Endothelial cell of umbilical vein (primary cell): ENCODE results near the gene ESYT2.

Experiments
- EZH2 ChIP-seq: IDR thresholded peaks from 2 replicates; pipeline ENCODE4 v1.6.1; 2012; ENCODE audit warnings: borderline replicate concordance, low read depth, mild to moderate bottlenecking, moderate library complexity, low read length, inconsistent platforms; ENCODE audit not compliant: severe bottlenecking
- FOS ChIP-seq: IDR thresholded peaks from 2 replicates; pipeline ENCODE4 v1.6.1; 2011; ENCODE audit warnings: mild to moderate bottlenecking, low read length, moderate library complexity, borderline replicate concordance; ENCODE audit not compliant: insufficient read depth
- MYC ChIP-seq: IDR thresholded peaks from one replicate; pipeline ENCODE4 v1.6.1; 2011; ENCODE audit warnings: mild to moderate bottlenecking, low read depth, low read length
- POLR2A ChIP-seq: IDR thresholded peaks from 2 replicates; pipeline ENCODE4 v1.6.1; 2012; ENCODE audit warnings: low read depth, mild to moderate bottlenecking, control low read depth, low read length
- POLR2AphosphoS5 ChIP-seq: IDR thresholded peaks from 2 replicates; pipeline ENCODE4 v1.6.1; 2012; ENCODE audit warnings: low read depth, mild to moderate bottlenecking, control low read depth, low read length, moderate library complexity; ENCODE audit not compliant: insufficient read depth
- TF ChIP-seq, protein P1 (sequence below), 2 donors: IDR thresholded peaks; 1 replicate in 1 of 2; 2 replicates in 1 of 2; pipeline ENCODE4 v1.5.1; 2011; ENCODE audit warnings: low read length in 2 of 2, mild to moderate bottlenecking in 2 of 2, moderate library complexity in 2 of 2, control low read depth in 1 of 2, inconsistent platforms in 1 of 2, low read depth in 1 of 2; ENCODE audit not compliant: insufficient read depth in 1 of 2; ENCODE audit errors: extremely low read depth in 1 of 2
- TF ChIP-seq, protein P2 (sequence below): IDR thresholded peaks from 2 replicates; pipeline ENCODE4 v1.6.1; 2011; ENCODE audit not compliant: insufficient read depth, insufficient read length

DNA sequence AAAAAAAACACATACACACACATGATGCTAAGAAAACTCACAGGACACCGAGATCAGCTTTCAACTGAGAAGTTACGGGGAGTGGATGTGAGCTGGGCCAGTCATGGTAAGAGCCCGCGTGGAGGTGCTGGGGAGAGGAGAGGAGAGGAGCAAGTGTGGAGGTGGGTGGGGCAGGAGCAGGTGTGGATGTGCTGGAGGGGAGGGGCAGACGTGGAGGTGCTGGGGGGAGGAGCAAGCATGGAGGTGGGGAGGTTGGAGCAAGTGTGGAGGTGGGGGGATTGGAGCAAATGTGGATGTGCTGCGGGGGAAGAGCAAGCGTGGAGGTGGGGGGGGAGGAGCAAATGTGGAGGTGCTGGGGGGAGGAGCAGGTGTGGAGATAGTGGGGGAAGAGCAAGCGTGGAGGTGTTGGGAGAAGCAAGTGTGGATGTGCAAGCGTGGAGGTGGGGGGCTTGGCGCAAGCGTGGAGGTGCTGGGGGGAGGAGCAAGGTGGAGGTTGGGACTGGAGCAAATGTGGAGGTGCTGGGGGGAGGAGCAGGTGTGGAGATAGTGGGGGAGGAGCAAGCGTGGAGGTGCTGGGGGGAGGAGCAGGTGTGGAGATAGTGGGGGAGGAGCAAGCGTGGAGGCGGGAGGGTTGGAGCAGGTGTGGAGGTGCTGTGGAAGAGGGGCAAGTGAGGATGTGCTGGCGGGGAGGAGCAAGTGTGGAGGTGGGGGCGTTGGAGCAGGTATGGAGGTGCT, 100.2 kb downstream of the ESYT2 start:
- TF ChIP-seq, protein P1, sequence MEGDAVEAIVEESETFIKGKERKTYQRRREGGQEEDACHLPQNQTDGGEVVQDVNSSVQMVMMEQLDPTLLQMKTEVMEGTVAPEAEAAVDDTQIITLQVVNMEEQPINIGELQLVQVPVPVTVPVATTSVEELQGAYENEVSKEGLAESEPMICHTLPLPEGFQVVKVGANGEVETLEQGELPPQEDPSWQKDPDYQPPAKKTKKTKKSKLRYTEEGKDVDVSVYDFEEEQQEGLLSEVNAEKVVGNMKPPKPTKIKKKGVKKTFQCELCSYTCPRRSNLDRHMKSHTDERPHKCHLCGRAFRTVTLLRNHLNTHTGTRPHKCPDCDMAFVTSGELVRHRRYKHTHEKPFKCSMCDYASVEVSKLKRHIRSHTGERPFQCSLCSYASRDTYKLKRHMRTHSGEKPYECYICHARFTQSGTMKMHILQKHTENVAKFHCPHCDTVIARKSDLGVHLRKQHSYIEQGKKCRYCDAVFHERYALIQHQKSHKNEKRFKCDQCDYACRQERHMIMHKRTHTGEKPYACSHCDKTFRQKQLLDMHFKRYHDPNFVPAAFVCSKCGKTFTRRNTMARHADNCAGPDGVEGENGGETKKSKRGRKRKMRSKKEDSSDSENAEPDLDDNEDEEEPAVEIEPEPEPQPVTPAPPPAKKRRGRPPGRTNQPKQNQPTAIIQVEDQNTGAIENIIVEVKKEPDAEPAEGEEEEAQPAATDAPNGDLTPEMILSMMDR (IDR thresholded peaks at IDR 0.05; ENCODE audit: extremely low read depth in 1 of 2, insufficient read depth in 1 of 2, low read depth in 1 of 2, low read length in 2 of 2) = no peak
- TF ChIP-seq POLR2AphosphoS5 (no peak), POLR2A (no peak), FOS (no peak), EZH2 (no peak), MYC (no peak)
- TF ChIP-seq, protein P2, sequence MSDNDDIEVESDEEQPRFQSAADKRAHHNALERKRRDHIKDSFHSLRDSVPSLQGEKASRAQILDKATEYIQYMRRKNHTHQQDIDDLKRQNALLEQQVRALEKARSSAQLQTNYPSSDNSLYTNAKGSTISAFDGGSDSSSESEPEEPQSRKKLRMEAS = no peak
